ENCODE results near the gene FBXL13.
"Not testable (repeated sequence)": the region's sequence is repeated elsewhere in the genome, so short reads cannot be mapped to it uniquely, and the experiment has no call there.

FBXL13 gene

GRCh38 chr7:102933763-102934162 is 140.8 kb downstream of the FBXL13 start:
- no peak for DNase-seq

GRCh38 chr7:102931757-102932156 is 142.8 kb downstream of the FBXL13 start:
- DNase-seq = no peak

GRCh38 chr7:102927312-102927933 is 147.2 kb downstream of the FBXL13 start:
- no peak for DNase-seq

GRCh38 chr7:102926783-102927140 is 147.8 kb downstream of the FBXL13 start:
- no peak for DNase-seq

- no peak for DNase-seq
These were observed 148.4 kb downstream of the FBXL13 start for GRCh38 chr7:102925976-102926782.

- no peak for DNase-seq
These were observed 155.8 kb downstream of the FBXL13 start for GRCh38 chr7:102918845-102919244.

GRCh38 chr7:102917436-102918353 is 156.9 kb downstream of the FBXL13 start:
- DNase-seq = no peak

- no peak for DNase-seq
These were observed 157.7 kb downstream of the FBXL13 start for GRCh38 chr7:102916881-102917280.

GRCh38 chr7:102916426-102916825 is 158.2 kb downstream of the FBXL13 start:
- DNase-seq = no peak

GRCh38 chr7:102914585-102914984 is 160.0 kb downstream of the FBXL13 start:
- DNase-seq = no peak

- DNase-seq = no peak
These were observed 160.8 kb downstream of the FBXL13 start for GRCh38 chr7:102913826-102914225.

GRCh38 chr7:102912742-102913141 is 161.9 kb downstream of the FBXL13 start, which contains the start of gene LRRC17:
Gene LRRC17, plus strand, starts transcription at chr7:102913000. Its CDS starts 20,914 bp downstream, at chr7:102933914.
- peak; percentile 58 for DNase-seq

GRCh38 chr7:102908676-102909075 is 165.9 kb downstream of the FBXL13 start:
- no peak for DNase-seq

- not testable (repeated sequence) for DNase-seq
These were observed 171.0 kb downstream of the FBXL13 start for GRCh38 chr7:102903576-102903975.

GRCh38 chr7:102902052-102902451 is 172.5 kb downstream of the FBXL13 start:
- DNase-seq = not testable (repeated sequence)

GRCh38 chr7:102898532-102898859 is 176.1 kb downstream of the FBXL13 start:
- DNase-seq = no peak

GRCh38 chr7:102897856-102898531 is 176.6 kb downstream of the FBXL13 start:
- DNase-seq = no peak

GRCh38 chr7:102897211-102897631 is 177.4 kb downstream of the FBXL13 start:
- no peak for DNase-seq

- no peak for DNase-seq
These were observed 178.0 kb downstream of the FBXL13 start for GRCh38 chr7:102896585-102896984.

- no peak for DNase-seq
These were observed 179.0 kb downstream of the FBXL13 start for GRCh38 chr7:102895602-102896001.

- DNase-seq = no peak
These were observed 181.8 kb downstream of the FBXL13 start for GRCh38 chr7:102892631-102893278.

- DNase-seq = no peak
These were observed 182.8 kb downstream of the FBXL13 start for GRCh38 chr7:102891693-102892261.

Measured in COR-L47 (cell line).